Hematopoietic multipotent progenitor cell treated with erythropoietin and hydrocortisone succinate and interleukin-3 and kit ligand, for 4 days (in vitro differentiated cells): ENCODE measurements around the gene DGKH.
"Not testable (repeated sequence)": the region's sequence is repeated elsewhere in the genome, so short reads cannot be mapped to it uniquely, and the experiment has no call there.

ENCODE experiments used
- DNase-seq: peaks from one replicate; pipeline ENCODE4 v3.0.0-alpha.2; 2015

Gene DGKH

GRCh38 chr13:42075517-42075916 lies 27.1 kb downstream of the DGKH start:
- DNase-seq, result no peak

GRCh38 chr13:42076309-42076713 lies 27.9 kb downstream of the DGKH start:
- DNase-seq, result no peak

- peak; percentile 10 for DNase-seq
Measured at GRCh38 chr13:42078128-42078808, 29.8 kb downstream of the DGKH start.

GRCh38 chr13:42083138-42083770 lies 34.8 kb downstream of the DGKH start:
- DNase-seq, result no peak

- no peak for DNase-seq
Measured at GRCh38 chr13:42084722-42085121, 36.3 kb downstream of the DGKH start.

GRCh38 chr13:42086582-42086981 lies 38.1 kb downstream of the DGKH start:
- no peak for DNase-seq

GRCh38 chr13:42094516-42095040 lies 46.1 kb downstream of the DGKH start:
- DNase-seq, result no peak

GRCh38 chr13:42096222-42096621 lies 47.8 kb downstream of the DGKH start:
- not testable (repeated sequence) for DNase-seq

- no peak for DNase-seq
Measured at GRCh38 chr13:42099962-42100675, 51.7 kb downstream of the DGKH start.

- DNase-seq, result no peak
Measured at GRCh38 chr13:42100960-42101359, 52.5 kb downstream of the DGKH start.

GRCh38 chr13:42101821-42102585 lies 53.6 kb downstream of the DGKH start:
- DNase-seq, result no peak

- no peak for DNase-seq
Measured at GRCh38 chr13:42102961-42103865, 54.8 kb downstream of the DGKH start.

- no peak for DNase-seq
Measured at GRCh38 chr13:42106998-42107397, 58.5 kb downstream of the DGKH start.

GRCh38 chr13:42107421-42107820 lies 59.0 kb downstream of the DGKH start:
- DNase-seq, result no peak

- DNase-seq, result no peak
Measured at GRCh38 chr13:42108217-42108616, 59.8 kb downstream of the DGKH start.

GRCh38 chr13:42109957-42110356 lies 61.5 kb downstream of the DGKH start:
- DNase-seq, result no peak

- peak; percentile 85 for DNase-seq
Measured at GRCh38 chr13:42110410-42111155, 62.1 kb downstream of the DGKH start.

GRCh38 chr13:42112864-42113263 lies 64.4 kb downstream of the DGKH start:
- no peak for DNase-seq

GRCh38 chr13:42113478-42113877 lies 65.0 kb downstream of the DGKH start:
- no peak for DNase-seq

GRCh38 chr13:42114278-42114677 lies 65.8 kb downstream of the DGKH start:
- DNase-seq, result no peak

GRCh38 chr13:42114912-42115311 lies 66.5 kb downstream of the DGKH start:
- no peak for DNase-seq
